H1 (cell line): ENCODE results near the gene UHRF2. TPM values are rescaled to one million over a fixed set of nuclear protein-coding genes. Genes with fewer than 3 reads are reported as not detected.

Experiments used
- CTCF ChIA-PET: fragments of 300-600 bp; sonication (Branson Sonifier 250); formaldehyde crosslinking; loops from one replicate; lab custom pipeline; 2021; ENCODE audit not compliant: partially characterized antibody; lab: Charles Lee
- POLR2A ChIA-PET: fragments of 300-600 bp; sonication (Branson Sonifier 250); formaldehyde crosslinking; loops from one replicate; lab custom pipeline; 2021; ENCODE audit warnings: inconsistent platforms; ENCODE audit not compliant: partially characterized antibody; lab: Charles Lee
- DNase-seq, 2 experiments: peaks; one replicate each; pipeline versions ENCODE4 v3.0.0 to v3.0.0-alpha.2; 2010 to 2022; ENCODE audit warnings: low spot score in 2 of 2, low read depth in 1 of 2, mixed read lengths in 1 of 2
- FAIRE-seq: peaks from 2 replicates; lab custom pipeline; 2011; peaks lifted over from hg19 to GRCh38; lab: Jason Lieb, UNC
- H2AFZ ChIP-seq: 2 replicates; pipeline ENCODE4 v1.8.1; 2012; ENCODE audit warnings: low read length, inconsistent platforms
- H2AK5ac ChIP-seq: 2 replicates; pipeline ENCODE4 v1.6.1; 2013; ENCODE audit warnings: low read depth, low read length
- H2BK120ac ChIP-seq: replicated peaks from 2 replicates; pipeline ENCODE3; 2013; ENCODE audit warnings: low read depth, low read length, inconsistent platforms
- H2BK12ac ChIP-seq: 2 replicates; pipeline ENCODE4 v1.6.1; 2013; ENCODE audit warnings: low read depth, low read length
- H2BK15ac ChIP-seq: 2 replicates; pipeline ENCODE4 v1.6.1; 2013; ENCODE audit warnings: low read length
- H2BK20ac ChIP-seq: 2 replicates; pipeline ENCODE4 v1.6.1; 2013; ENCODE audit warnings: low read length
- H2BK5ac ChIP-seq: 2 replicates; pipeline ENCODE4 v1.6.1; 2013; ENCODE audit warnings: low read depth, low read length
- H3K14ac ChIP-seq: 2 replicates; pipeline ENCODE4 v1.6.1; 2013; ENCODE audit warnings: inconsistent platforms; ENCODE audit not compliant: insufficient read length
- H3K18ac ChIP-seq: 2 replicates; pipeline ENCODE4 v1.6.1; 2013; ENCODE audit warnings: low read length; ENCODE audit errors: extremely low read depth
- H3K23ac ChIP-seq: 2 replicates; pipeline ENCODE4 v1.6.1; 2013; ENCODE audit warnings: inconsistent platforms; ENCODE audit not compliant: insufficient read length
- H3K23me2 ChIP-seq: 2 replicates; pipeline ENCODE4 v1.6.1; 2013; ENCODE audit warnings: low read depth, low read length
- H3K27ac ChIP-seq: 2 replicates; pipeline ENCODE4 v1.6.1; 2011; ENCODE audit warnings: low read depth, low read length, inconsistent platforms
- H3K27me3 ChIP-seq, 4 experiments: replicated peaks in 1 of 4; 1 replicate in 1 of 4; 2 replicates in 3 of 4; pipeline versions ENCODE4 v1.6.1 to v1.8.1; 2011 to 2013; ENCODE audit warnings: low read length in 3 of 4, mild to moderate bottlenecking in 3 of 4, inconsistent platforms in 2 of 4, mixed read lengths in 2 of 4, moderate library complexity in 1 of 4; ENCODE audit not compliant: control insufficient read depth in 3 of 4, insufficient read depth in 3 of 4; ENCODE audit errors: extremely low read depth in 1 of 4
- H3K36me3 ChIP-seq, 4 experiments: 2 replicates each; pipeline versions ENCODE4 v1.6.1 to v1.8.1; 2011 to 2013; ENCODE audit warnings: mild to moderate bottlenecking in 4 of 4, low read length in 3 of 4, moderate library complexity in 2 of 4, control low read depth in 1 of 4, inconsistent platforms in 1 of 4; ENCODE audit not compliant: insufficient read depth in 4 of 4, control insufficient read depth in 2 of 4
- H3K4ac ChIP-seq: replicated peaks from 2 replicates; pipeline ENCODE3; 2013; ENCODE audit warnings: low read length, low read depth, mixed read lengths, inconsistent platforms; ENCODE audit not compliant: insufficient read length
- H3K4me1 ChIP-seq, 4 experiments: replicated peaks in 1 of 4; 1 replicate in 1 of 4; 2 replicates in 3 of 4; pipeline versions ENCODE4 v1.6.1 to v1.8.1; 2011 to 2013; ENCODE audit warnings: low read length in 3 of 4, inconsistent platforms in 2 of 4, mixed read lengths in 1 of 4; ENCODE audit not compliant: insufficient read depth in 4 of 4, control insufficient read depth in 3 of 4
- H3K4me2 ChIP-seq, 2 experiments: 2 replicates each; pipeline versions ENCODE4 v1.6.1 to v1.8.1; 2011 to 2013; ENCODE audit warnings: low read depth in 2 of 2, low read length in 2 of 2, control low read depth in 1 of 2, inconsistent platforms in 1 of 2, mild to moderate bottlenecking in 1 of 2; ENCODE audit not compliant: insufficient read depth in 1 of 2
- H3K4me3 ChIP-seq, 4 experiments: fragments of 200-600, 300-600 bp in 1 of 4; sonication (generic), shearing (Covaris generic), sonication (Bioruptor Twin) in 1 of 4; 2 replicates each; pipeline versions ENCODE4 v1.5.1 to v1.8.1; 2011 to 2016; ENCODE audit warnings: low read length in 4 of 4, low read depth in 3 of 4, control low read depth in 2 of 4, inconsistent platforms in 2 of 4, mild to moderate bottlenecking in 2 of 4, mixed read lengths in 1 of 4, moderate library complexity in 1 of 4; ENCODE audit not compliant: insufficient read depth in 2 of 4; ENCODE audit errors: extremely low read depth in 1 of 4
- H3K56ac ChIP-seq: replicated peaks from 2 replicates; pipeline ENCODE3; 2013; ENCODE audit warnings: low read depth, mild to moderate bottlenecking, mixed read lengths, low read length, inconsistent platforms; ENCODE audit not compliant: insufficient read length
- H3K79me1 ChIP-seq: 2 replicates; pipeline ENCODE4 v1.6.1; 2013; ENCODE audit warnings: low read depth, low read length, control low read depth
- H3K79me2 ChIP-seq, 2 experiments: 2 replicates each; pipeline versions ENCODE4 v1.6.1 to v1.8.1; 2012 to 2013; ENCODE audit warnings: low read length in 2 of 2, mild to moderate bottlenecking in 2 of 2, inconsistent platforms in 1 of 2; ENCODE audit not compliant: insufficient read depth in 2 of 2, control insufficient read depth in 1 of 2
- H3K9ac ChIP-seq, 4 experiments: replicated peaks in 1 of 4; 1 replicate in 1 of 4; 2 replicates in 3 of 4; pipeline versions ENCODE4 v1.6.1 to v1.8.1; 2011 to 2013; ENCODE audit warnings: low read depth in 3 of 4, low read length in 3 of 4, control low read depth in 2 of 4, mild to moderate bottlenecking in 2 of 4, moderate library complexity in 2 of 4, inconsistent platforms in 1 of 4; ENCODE audit errors: extremely low read depth in 1 of 4
- H3K9me3 ChIP-seq, 2 experiments: 2 replicates each; pipeline versions ENCODE4 v1.6.1 to v1.8.1; 2012 to 2013; ENCODE audit warnings: mild to moderate bottlenecking in 2 of 2, moderate library complexity in 2 of 2, control low read depth in 1 of 2, inconsistent platforms in 1 of 2, low read depth in 1 of 2, low read length in 1 of 2, mixed read lengths in 1 of 2; ENCODE audit not compliant: insufficient read depth in 2 of 2
- H4K20me1 ChIP-seq, 2 experiments: replicated peaks in 1 of 2; 2 replicates each; pipeline versions ENCODE3 to v1.8.1; 2011 to 2013; ENCODE audit warnings: inconsistent platforms in 2 of 2, low read length in 2 of 2, mild to moderate bottlenecking in 1 of 2; ENCODE audit not compliant: insufficient read depth in 2 of 2, control insufficient read depth in 1 of 2
- H4K5ac ChIP-seq: 2 replicates; pipeline ENCODE4 v1.6.1; 2013; ENCODE audit warnings: low read length, low read depth, mixed read lengths, inconsistent platforms; ENCODE audit not compliant: insufficient read length
- H4K8ac ChIP-seq: 2 replicates; pipeline ENCODE4 v1.8.0; 2013; ENCODE audit warnings: mild to moderate bottlenecking, moderate library complexity, low read length, inconsistent platforms; ENCODE audit not compliant: insufficient read depth; ENCODE audit errors: extremely low read depth
- H4K91ac ChIP-seq: replicated peaks from 2 replicates; pipeline ENCODE3; 2013; ENCODE audit warnings: low read length, mixed read lengths, inconsistent platforms; ENCODE audit not compliant: insufficient read length
- ASH2L ChIP-seq: fragments of 200-600, 300-600 bp; sonication (generic); IDR thresholded peaks from one replicate; pipeline ENCODE4 v1.7.1; 2017; ENCODE audit warnings: low read length
- KDM1A ChIP-seq: fragments of 200-600, 300-600 bp; sonication (generic); IDR thresholded peaks from 2 replicates; pipeline ENCODE4 v1.7.1; 2016; ENCODE audit warnings: mild to moderate bottlenecking, low read length, borderline replicate concordance
- WGBS, 2 experiments: shearing (Covaris generic) in 1 of 2; methylation state at CpG; one replicate each; pipeline versions ENCODE4 v1.1.6 to v1.1.7; 2013 to 2015; ENCODE audit warnings: low lambda C conversion rate in 2 of 2, mixed read lengths in 2 of 2, inconsistent platforms in 1 of 2, low coverage in 1 of 2, missing lambda C conversion rate in 1 of 2; ENCODE audit not compliant: insufficient replicate concordance in 2 of 2, insufficient coverage in 1 of 2, insufficient read length in 1 of 2; ENCODE audit errors: extremely low coverage in 1 of 2, missing lambda C conversion rate in 1 of 2; 5-methylcytosine and 5-hydroxymethylcytosine counted together
- polyA plus RNA-seq, 7 experiments: library from polyadenylated mRNA; depleted of rRNA in 3 of 7; stranded (reverse) in 5 of 7; unstranded in 2 of 7; fragments of >200 nt in 5 of 7; fragments of 200-250 nt in 2 of 7; gene quantifications; 1 replicate in 5 of 7; 2 replicates in 1 of 7; 4 replicates in 1 of 7; pipeline versions ENCODE4 v1.2.1 to v1.2.3, GENCODE V29; 2011 to 2013; ENCODE audit warnings: missing spikeins in 2 of 7, mixed read lengths in 2 of 7
- total RNA-seq: library from RNA; stranded (reverse); fragmentation: NEBNext Ultra II Directional; extraction: Animal tissue kit (Norgen Biotek cat#: 25700); gene quantifications from 2 replicates; pipeline ENCODE4 v1.2.1, GENCODE V29; 2021

UHRF2 gene
- total and polyA plus RNA-seq, 2 of the 8 experiments (the other 6 are each of a cell fraction or from before 2014, with no cell fraction given): 31.8 to 48.0 TPM

GRCh38 chr9:6512085-6512657, 99.2 kb downstream of the UHRF2 start:
- Histone ChIP-seq H2BK120ac (no peak overlapping the region), H3K79me1 (no peaks in the 10 kb centered on the region), H3K23me2 (no peaks in the 10 kb centered on the region), H3K9ac (no peak overlapping the region), H4K5ac (no peak overlapping the region), H4K8ac (no peak overlapping the region), H4K20me1 (no peaks in the 10 kb centered on the region), H3K9me3 (no peaks in the 10 kb centered on the region), H2BK15ac (no peak overlapping the region), H3K36me3 (peaks cover 0 to 3% (median 0%) of the 10 kb centered on the region in 4 experiments; a peak in 2 of 8 replicates), H3K56ac (no peak overlapping the region), H4K91ac (no peak overlapping the region), H2AFZ (no peak overlapping the region), H2BK5ac (no peak overlapping the region), H2BK12ac (no peak overlapping the region), H3K23ac (no peak overlapping the region), H3K4me3 (no peak overlapping the region), H2BK20ac (no peak overlapping the region), H3K79me2 (no peaks in the 10 kb centered on the region), H3K4me2 (no peak overlapping the region), H3K4ac (no peak overlapping the region), H2AK5ac (no peak overlapping the region), H3K4me1 (no peaks in the 10 kb centered on the region), H3K18ac (no peak overlapping the region), H3K27me3 (no peaks in the 10 kb centered on the region; a peak in 1 of 7 replicates), H3K27ac (no peak overlapping the region), H3K14ac (no peak overlapping the region)
- FAIRE-seq (no peak), DNase-seq (no peak)
- ChIA-PET CTCF (interaction anchor here (0.8 kb wide), 1 partner anchor 100 kb away, joined by 3 read pairs; the partner anchor contains the start of gene UHRF2), POLR2A (interaction anchor here (1.7 kb wide), 1 partner anchor 100 kb away, joined by 4 read pairs; the partner anchor contains the start of gene UHRF2)
- whole genome bisulfite sequencing, 2 experiments: 99% methylated on average over 3 of the region's 3 CpGs; no CpG with 5 or more reads in 1 of the 2 experiments
- no peak for TF ChIP-seq KDM1A
- TF ChIP-seq ASH2L: no peak
